HG03354 (cell line): ENCODE measurements around the gene LMOD3.

Experiments used
- ATAC-seq: cut with Tn5 transposase; IDR thresholded peaks from one replicate; pipeline ENCODE4 v1.9.1; 2021; ENCODE audit warnings: mild to moderate bottlenecking; ENCODE audit not compliant: unreplicated experiment, poor library complexity, severe bottlenecking

LMOD3 gene

GRCh38 chr3:69066121-69066520, 56.3 kb downstream of the LMOD3 start:
- ATAC-seq = no peak

DNA sequence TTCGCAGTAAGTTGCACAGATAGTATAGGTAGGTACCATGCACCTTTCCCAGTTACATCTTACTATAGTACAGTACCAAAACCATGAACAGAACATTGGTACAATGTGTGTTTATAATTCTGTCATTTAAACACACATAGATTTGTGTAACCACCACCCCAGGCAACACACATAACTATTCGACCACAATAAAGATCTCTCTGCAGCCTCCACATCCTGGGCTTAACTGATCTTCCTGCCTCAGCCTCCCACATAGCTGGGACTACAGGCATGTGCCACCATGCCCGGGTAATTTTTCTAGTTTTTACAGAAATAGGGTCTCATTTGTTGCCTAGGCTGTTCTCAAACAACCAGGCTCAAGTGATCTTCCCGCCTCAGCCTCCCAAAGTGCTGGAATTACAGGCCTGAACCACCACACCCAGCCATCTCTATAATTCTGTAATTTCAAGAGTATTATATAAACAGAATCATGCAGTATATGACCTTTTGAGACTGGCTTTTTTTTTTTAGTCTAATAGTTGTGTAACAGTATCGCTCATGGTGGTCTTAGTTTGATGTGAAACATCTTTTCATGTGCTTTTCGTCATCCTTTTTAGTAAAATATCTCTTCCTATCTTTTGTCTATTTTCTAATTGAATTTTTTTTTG, 57.0 kb downstream of the LMOD3 start:
- no peak for ATAC-seq

DNA sequence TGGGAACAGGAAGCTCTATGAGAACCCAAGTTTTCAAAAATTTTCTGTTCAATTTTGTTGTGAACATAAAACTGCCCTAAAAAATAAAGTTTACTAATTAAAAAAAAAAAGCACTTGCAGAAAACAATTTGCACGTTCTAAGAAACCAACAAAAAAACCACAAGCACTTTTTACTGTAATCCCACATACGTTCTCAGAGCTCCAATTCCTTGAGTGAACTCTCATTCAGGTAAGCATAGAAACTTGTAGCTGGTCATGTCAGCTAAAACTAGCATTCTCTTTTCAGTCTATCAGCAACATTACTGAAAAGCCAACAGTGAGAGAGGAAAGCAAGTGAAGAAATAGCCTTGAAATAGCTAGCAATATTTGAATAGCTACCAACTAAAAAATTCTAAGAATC, 58.8 kb downstream of the LMOD3 start:
- no peak for ATAC-seq

DNA sequence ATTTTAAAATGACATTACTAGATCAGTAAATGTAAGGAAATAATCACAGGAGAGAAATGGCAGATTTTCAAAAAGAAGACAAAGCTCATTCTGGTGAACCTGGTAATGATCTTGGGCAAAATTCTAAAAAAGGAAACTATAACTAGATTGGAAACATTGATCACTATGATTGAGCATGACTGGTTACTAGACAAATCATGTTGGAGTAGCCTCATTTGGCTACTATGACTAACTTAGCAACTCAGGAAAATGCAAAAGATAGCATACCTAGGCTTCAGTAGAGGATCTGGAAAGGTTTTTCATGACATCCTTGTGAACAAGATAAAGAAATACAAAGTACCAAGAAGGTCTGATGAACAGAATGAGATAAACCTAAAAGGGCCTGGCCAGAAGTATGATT, 62.7 kb downstream of the LMOD3 start:
- no peak for ATAC-seq

DNA sequence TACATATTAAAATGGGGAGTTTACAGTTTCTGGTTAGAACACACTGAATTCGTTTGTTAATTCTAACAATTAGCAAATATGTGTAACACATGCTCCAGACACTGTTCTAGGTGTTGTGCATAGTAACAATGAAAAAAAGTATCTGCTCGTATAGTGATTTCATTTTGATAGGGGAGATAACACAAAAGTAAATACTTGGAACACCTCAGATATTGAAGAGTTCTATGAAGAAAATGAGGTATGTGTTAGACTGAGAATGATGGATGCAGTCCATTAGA, 63.5 kb downstream of the LMOD3 start:
- ATAC-seq = no peak

- ATAC-seq = peak; percentile 99
These were observed 64.0 kb downstream of the LMOD3 start for GRCh38 chr3:69058180-69058946.
